H9 (cell line): ENCODE measurements around the gene NRN1L. TPM values are rescaled to one million over a fixed set of nuclear protein-coding genes. Genes with fewer than 3 reads are reported as not detected.

ENCODE experiments used
- DNase-seq: peaks from one replicate; pipeline ENCODE4 v3.0.0-alpha.2; 2017
- H2AFZ ChIP-seq: one replicate; pipeline ENCODE4 v1.6.1; 2013; ENCODE audit warnings: mild to moderate bottlenecking, low read length, control low read depth, moderate library complexity
- H2AK5ac ChIP-seq: 2 replicates; pipeline ENCODE4 v1.6.1; 2013; ENCODE audit warnings: low read length, control low read depth, mixed read lengths; ENCODE audit not compliant: insufficient read length
- H2BK120ac ChIP-seq: one replicate; pipeline ENCODE4 v1.6.1; 2013; ENCODE audit warnings: low read depth, mild to moderate bottlenecking, low read length, control low read depth, inconsistent platforms; ENCODE audit not compliant: poor library complexity, severe bottlenecking
- H2BK12ac ChIP-seq: 2 replicates; pipeline ENCODE4 v1.6.1; 2013; ENCODE audit warnings: low read length, control low read depth, mixed read lengths, low read depth; ENCODE audit not compliant: insufficient read length
- H2BK15ac ChIP-seq: 2 replicates; pipeline ENCODE4 v1.6.1; 2013; ENCODE audit warnings: low read depth, low read length, control low read depth
- H2BK20ac ChIP-seq: one replicate; pipeline ENCODE4 v1.6.1; 2013; ENCODE audit warnings: low read depth, mild to moderate bottlenecking, low read length, control low read depth, inconsistent platforms; ENCODE audit not compliant: poor library complexity, severe bottlenecking
- H2BK5ac ChIP-seq: 2 replicates; pipeline ENCODE4 v1.6.1; 2013; ENCODE audit warnings: low read length, control low read depth, mixed read lengths; ENCODE audit not compliant: insufficient read length
- H3K14ac ChIP-seq: 2 replicates; pipeline ENCODE4 v1.6.1; 2013; ENCODE audit warnings: low read length, control low read depth; ENCODE audit not compliant: insufficient read depth
- H3K18ac ChIP-seq: 2 replicates; pipeline ENCODE4 v1.6.1; 2013; ENCODE audit warnings: low read depth, mild to moderate bottlenecking, mixed read lengths, low read length, control low read depth; ENCODE audit not compliant: insufficient read length
- H3K23ac ChIP-seq: 2 replicates; pipeline ENCODE4 v1.6.1; 2013; ENCODE audit warnings: low read length, control low read depth, mixed read lengths, low read depth; ENCODE audit not compliant: insufficient read length
- H3K23me2 ChIP-seq: 2 replicates; pipeline ENCODE4 v1.6.1; 2013; ENCODE audit warnings: low read depth, mild to moderate bottlenecking, mixed read lengths, low read length, control low read depth; ENCODE audit not compliant: insufficient read length, poor library complexity, severe bottlenecking
- H3K27ac ChIP-seq: 2 replicates; pipeline ENCODE4 v1.5.1; 2013; ENCODE audit warnings: low read length, control low read depth, mixed read lengths, low read depth; ENCODE audit not compliant: insufficient read length
- H3K27me3 ChIP-seq: 2 replicates; pipeline ENCODE4 v1.6.1; 2013; ENCODE audit warnings: low read length, control low read depth, inconsistent platforms; ENCODE audit not compliant: insufficient read depth
- H3K4ac ChIP-seq: 2 replicates; pipeline ENCODE4 v1.6.1; 2013; ENCODE audit warnings: low read depth, mild to moderate bottlenecking, control low read depth, inconsistent platforms, low read length, moderate library complexity
- H3K4me1 ChIP-seq: 2 replicates; pipeline ENCODE4 v1.6.1; 2013; ENCODE audit warnings: low read length, control low read depth, inconsistent platforms; ENCODE audit not compliant: insufficient read depth
- H3K4me2 ChIP-seq: 2 replicates; pipeline ENCODE4 v1.6.1; 2013; ENCODE audit warnings: low read length, control low read depth, mixed read lengths; ENCODE audit not compliant: insufficient read length, insufficient read depth
- H3K56ac ChIP-seq: 2 replicates; pipeline ENCODE4 v1.6.1; 2013; ENCODE audit warnings: low read depth, mild to moderate bottlenecking, mixed read lengths, low read length, control low read depth; ENCODE audit not compliant: insufficient read length
- H3K79me1 ChIP-seq: 2 replicates; pipeline ENCODE4 v1.6.1; 2013; ENCODE audit warnings: low read depth, mild to moderate bottlenecking, moderate library complexity, low read length, control low read depth, inconsistent platforms; ENCODE audit not compliant: insufficient read depth, poor library complexity, severe bottlenecking
- H3K79me2 ChIP-seq: 2 replicates; pipeline ENCODE4 v1.6.1; 2013; ENCODE audit warnings: low read length, control low read depth, inconsistent platforms; ENCODE audit not compliant: insufficient read depth
- H3K9ac ChIP-seq: 2 replicates; pipeline ENCODE4 v1.6.1; 2013; ENCODE audit warnings: low read length, control low read depth, mixed read lengths; ENCODE audit not compliant: insufficient read length; ENCODE audit errors: extremely low read depth
- H3K9me3 ChIP-seq: one replicate; pipeline ENCODE4 v1.6.1; 2013; ENCODE audit warnings: low read depth, low read length, inconsistent platforms; ENCODE audit not compliant: control insufficient read depth
- H3T11ph ChIP-seq: one replicate; pipeline ENCODE4 v1.6.1; 2013; ENCODE audit warnings: mild to moderate bottlenecking, low read length, control low read depth, inconsistent platforms
- H4K20me1 ChIP-seq: one replicate; pipeline ENCODE4 v1.6.1; 2013; ENCODE audit not compliant: control insufficient read depth, insufficient read length, insufficient read depth
- H4K5ac ChIP-seq: 2 replicates; pipeline ENCODE4 v1.6.1; 2013; ENCODE audit warnings: low read depth, mild to moderate bottlenecking, mixed read lengths, low read length, control low read depth; ENCODE audit not compliant: insufficient read length
- H4K8ac ChIP-seq: replicated peaks from 2 replicates; pipeline ENCODE4 v1.6.1; 2013; ENCODE audit warnings: low read length, control low read depth, mixed read lengths, low read depth; ENCODE audit not compliant: insufficient read length
- H4K91ac ChIP-seq: 2 replicates; pipeline ENCODE4 v1.6.1; 2013; ENCODE audit warnings: low read depth, mild to moderate bottlenecking, moderate library complexity, mixed read lengths, low read length, control low read depth; ENCODE audit not compliant: insufficient read length
- H3K27ac Mint-ChIP-seq, 3 experiments: 2 replicates in 2 of 3; 3 replicates in 1 of 3; pipeline ENCODE4 v1.8.0; 2020 to 2021; ENCODE audit warnings: mixed read lengths in 3 of 3, mild to moderate bottlenecking in 1 of 3, moderate library complexity in 1 of 3
- H3K27me3 Mint-ChIP-seq: 2 replicates; pipeline ENCODE4 v1.8.0; 2021; ENCODE audit warnings: low read depth, mild to moderate bottlenecking, moderate library complexity, mixed read lengths
- H3K36me3 Mint-ChIP-seq, 3 experiments: 2 replicates in 2 of 3; 3 replicates in 1 of 3; pipeline ENCODE4 v1.8.0; 2020 to 2021; ENCODE audit warnings: low read depth in 3 of 3, mixed read lengths in 3 of 3; ENCODE audit not compliant: insufficient read depth in 1 of 3
- H3K4me1 Mint-ChIP-seq, 2 experiments: 2 replicates each; pipeline ENCODE4 v1.8.0; 2020; ENCODE audit warnings: mixed read lengths in 2 of 2
- H3K4me3 Mint-ChIP-seq, 2 experiments: 2 replicates in 1 of 2; 3 replicates in 1 of 2; pipeline ENCODE4 v1.8.0; 2020 to 2021; ENCODE audit warnings: mild to moderate bottlenecking in 2 of 2, mixed read lengths in 2 of 2, moderate library complexity in 1 of 2
- H3K9me3 Mint-ChIP-seq, 2 experiments: 2 replicates in 1 of 2; 3 replicates in 1 of 2; pipeline ENCODE4 v1.8.0; 2020; ENCODE audit warnings: mild to moderate bottlenecking in 2 of 2, mixed read lengths in 2 of 2, moderate library complexity in 1 of 2
- WGBS: extraction: QIAGEN DNeasy Blood & Tissue Kit; methylation state at CpG from one replicate; pipeline ENCODE4 v1.1.7; 2013; ENCODE audit warnings: missing lambda C conversion rate, low lambda C conversion rate, mixed read lengths; ENCODE audit not compliant: insufficient read length; ENCODE audit errors: extremely low coverage; 5-methylcytosine and 5-hydroxymethylcytosine counted together
- total RNA-seq: library from RNA; stranded (reverse); gene quantifications from 2 replicates; pipeline ENCODE4 v1.2.1, GENCODE V29; 2021
- TF ChIP-seq, protein P1 (sequence below): fragments of 200-600 bp; sonication (generic); conservative IDR thresholded peaks from 3 replicates; pipeline ENCODE4 v1.8.0; 2021; ENCODE audit warnings: antibody characterized with exemption, mild to moderate bottlenecking

NRN1L gene
- total RNA-seq, 1 experiment from 2014 or later: 2.0 TPM

DNA sequence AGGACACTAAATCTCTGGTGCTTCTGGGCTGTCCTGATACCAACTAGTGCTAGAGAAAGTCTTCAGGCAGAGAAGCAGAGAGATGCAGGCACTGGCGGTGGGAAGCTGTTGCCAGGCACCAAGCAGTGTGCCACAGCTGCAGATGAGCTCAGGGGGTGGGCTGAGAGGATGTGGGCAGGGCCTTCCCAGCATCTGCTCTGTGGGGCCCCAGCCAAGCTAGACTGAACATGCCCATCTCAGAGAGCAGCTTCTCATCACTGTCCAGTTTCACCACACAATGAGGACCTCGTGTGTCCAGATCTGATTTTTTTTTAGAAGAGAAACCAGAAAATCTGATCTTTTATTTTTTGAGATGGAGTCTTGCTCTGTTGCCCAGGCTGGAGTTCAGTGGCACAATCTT is 25.5 kb downstream of the NRN1L start:
- H3K27ac Mint-ChIP-seq: no peak overlapping the region
- no CpG with 5 or more reads among the region's 2 CpGs for WGBS

More for the DNA sequence above, 25.5 kb downstream of the NRN1L start:
- no peak overlapping the region for H3K23ac ChIP-seq
- no peak overlapping the region for H4K8ac ChIP-seq
- no peak overlapping the region for H3K4me2 ChIP-seq
- Mint-ChIP-seq H3K27me3 (no peaks in the 10 kb centered on the region; the same call in 1 of the 2 replicates), H3K36me3 (peaks cover 8 to 36% (median 19%) of the 10 kb centered on the region in 3 experiments; a peak in 6 of 7 replicates), H3K9me3 (no peaks in the 10 kb centered on the region), H3K4me3 (no peak overlapping the region; a peak in 1 of 5 replicates), H3K4me1 (peaks cover 7 to 10% of the 10 kb centered on the region in 2 experiments)
- H3K9me3 ChIP-seq: no peaks in the 10 kb centered on the region
- no peak for DNase-seq
- no peak overlapping the region for H3K56ac ChIP-seq
- no peak overlapping the region for H3K18ac ChIP-seq
- H2BK12ac ChIP-seq: no peak overlapping the region
- H3K23me2 ChIP-seq: no peaks in the 10 kb centered on the region
- TF ChIP-seq, protein P1, sequence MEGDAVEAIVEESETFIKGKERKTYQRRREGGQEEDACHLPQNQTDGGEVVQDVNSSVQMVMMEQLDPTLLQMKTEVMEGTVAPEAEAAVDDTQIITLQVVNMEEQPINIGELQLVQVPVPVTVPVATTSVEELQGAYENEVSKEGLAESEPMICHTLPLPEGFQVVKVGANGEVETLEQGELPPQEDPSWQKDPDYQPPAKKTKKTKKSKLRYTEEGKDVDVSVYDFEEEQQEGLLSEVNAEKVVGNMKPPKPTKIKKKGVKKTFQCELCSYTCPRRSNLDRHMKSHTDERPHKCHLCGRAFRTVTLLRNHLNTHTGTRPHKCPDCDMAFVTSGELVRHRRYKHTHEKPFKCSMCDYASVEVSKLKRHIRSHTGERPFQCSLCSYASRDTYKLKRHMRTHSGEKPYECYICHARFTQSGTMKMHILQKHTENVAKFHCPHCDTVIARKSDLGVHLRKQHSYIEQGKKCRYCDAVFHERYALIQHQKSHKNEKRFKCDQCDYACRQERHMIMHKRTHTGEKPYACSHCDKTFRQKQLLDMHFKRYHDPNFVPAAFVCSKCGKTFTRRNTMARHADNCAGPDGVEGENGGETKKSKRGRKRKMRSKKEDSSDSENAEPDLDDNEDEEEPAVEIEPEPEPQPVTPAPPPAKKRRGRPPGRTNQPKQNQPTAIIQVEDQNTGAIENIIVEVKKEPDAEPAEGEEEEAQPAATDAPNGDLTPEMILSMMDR: no peak
- no peak overlapping the region for H2BK15ac ChIP-seq
- H2AFZ ChIP-seq: no peak overlapping the region
- H3T11ph ChIP-seq: no peak overlapping the region
- H4K91ac ChIP-seq: no peak overlapping the region
- H3K27ac ChIP-seq: no peak overlapping the region
- no peak overlapping the region for H3K14ac ChIP-seq
- H4K20me1 ChIP-seq: no peaks in the 10 kb centered on the region
- H3K4me1 ChIP-seq: peaks cover 5% of the 10 kb centered on the region; the same call in 1 of the 2 replicates
- H3K27me3 ChIP-seq: no peaks in the 10 kb centered on the region
- H2AK5ac ChIP-seq: no peak overlapping the region
- no peak overlapping the region for H2BK5ac ChIP-seq
- H3K79me1 ChIP-seq: no peaks in the 10 kb centered on the region
- H4K5ac ChIP-seq: no peak overlapping the region
- no peak overlapping the region for H2BK20ac ChIP-seq
- no peaks in the 10 kb centered on the region for H3K79me2 ChIP-seq
- H2BK120ac ChIP-seq: no peak overlapping the region
- H3K9ac ChIP-seq: no peak overlapping the region
- no peak overlapping the region for H3K4ac ChIP-seq
